ENCODE measurements around the gene LRFN2.

- TF ChIP-seq CTCF (conservative IDR thresholded peaks at IDR 0.05 in 1 of 2, IDR thresholded peaks at IDR 0.05 in 1 of 2; ENCODE audit: extremely low read depth in 1 of 2, insufficient read depth in 1 of 2, low read depth in 1 of 2, low read length in 2 of 2) (no peak), EZH2 (IDR thresholded peaks at IDR 0.05; ENCODE audit: borderline replicate concordance, low read length) (no peak)
These were observed 148.8 kb downstream of the LRFN2 start for GRCh38 chr6:40438246-40438887.

Data from mammary epithelial cell (primary cell).